ENCODE data around the gene PKDCC.

PKDCC gene

DNA sequence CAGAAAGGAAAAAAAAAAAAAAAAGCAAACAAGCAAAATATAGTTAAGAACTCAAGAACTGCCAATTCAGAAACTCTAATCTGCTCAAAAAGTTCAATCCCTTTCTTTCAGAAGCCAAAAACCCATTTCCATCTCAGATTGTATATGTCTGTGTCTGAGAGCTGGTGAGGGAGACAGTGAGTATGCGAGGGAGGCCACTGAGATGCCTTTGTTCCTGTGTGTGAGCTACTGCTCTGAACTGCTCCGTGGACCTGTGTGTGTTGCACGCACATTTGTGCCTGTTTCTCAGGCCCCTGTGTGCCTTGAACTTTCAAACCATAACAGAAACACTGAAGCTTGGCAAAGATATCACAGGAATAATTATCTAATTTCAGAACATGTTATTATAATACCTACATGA, 2.5 kb upstream of the PKDCC start:
- DNase-seq (ENCODE audit: low read depth), result no peak
- TF ChIP-seq, protein P1, sequence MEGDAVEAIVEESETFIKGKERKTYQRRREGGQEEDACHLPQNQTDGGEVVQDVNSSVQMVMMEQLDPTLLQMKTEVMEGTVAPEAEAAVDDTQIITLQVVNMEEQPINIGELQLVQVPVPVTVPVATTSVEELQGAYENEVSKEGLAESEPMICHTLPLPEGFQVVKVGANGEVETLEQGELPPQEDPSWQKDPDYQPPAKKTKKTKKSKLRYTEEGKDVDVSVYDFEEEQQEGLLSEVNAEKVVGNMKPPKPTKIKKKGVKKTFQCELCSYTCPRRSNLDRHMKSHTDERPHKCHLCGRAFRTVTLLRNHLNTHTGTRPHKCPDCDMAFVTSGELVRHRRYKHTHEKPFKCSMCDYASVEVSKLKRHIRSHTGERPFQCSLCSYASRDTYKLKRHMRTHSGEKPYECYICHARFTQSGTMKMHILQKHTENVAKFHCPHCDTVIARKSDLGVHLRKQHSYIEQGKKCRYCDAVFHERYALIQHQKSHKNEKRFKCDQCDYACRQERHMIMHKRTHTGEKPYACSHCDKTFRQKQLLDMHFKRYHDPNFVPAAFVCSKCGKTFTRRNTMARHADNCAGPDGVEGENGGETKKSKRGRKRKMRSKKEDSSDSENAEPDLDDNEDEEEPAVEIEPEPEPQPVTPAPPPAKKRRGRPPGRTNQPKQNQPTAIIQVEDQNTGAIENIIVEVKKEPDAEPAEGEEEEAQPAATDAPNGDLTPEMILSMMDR (IDR thresholded peaks at IDR 0.05; ENCODE audit: low read depth, low read length, missing control alignments), result no peak
- no peak overlapping the region for H3K4me3 ChIP-seq (ENCODE audit: low read depth, low read length)

GRCh38 chr2:42045848-42046748, 1.7 kb upstream of the PKDCC start:
- DNase-seq (ENCODE audit: low read depth), result no peak
- TF ChIP-seq, protein P1 (IDR thresholded peaks at IDR 0.05; ENCODE audit: low read depth, low read length, missing control alignments), result no peak

DNA sequence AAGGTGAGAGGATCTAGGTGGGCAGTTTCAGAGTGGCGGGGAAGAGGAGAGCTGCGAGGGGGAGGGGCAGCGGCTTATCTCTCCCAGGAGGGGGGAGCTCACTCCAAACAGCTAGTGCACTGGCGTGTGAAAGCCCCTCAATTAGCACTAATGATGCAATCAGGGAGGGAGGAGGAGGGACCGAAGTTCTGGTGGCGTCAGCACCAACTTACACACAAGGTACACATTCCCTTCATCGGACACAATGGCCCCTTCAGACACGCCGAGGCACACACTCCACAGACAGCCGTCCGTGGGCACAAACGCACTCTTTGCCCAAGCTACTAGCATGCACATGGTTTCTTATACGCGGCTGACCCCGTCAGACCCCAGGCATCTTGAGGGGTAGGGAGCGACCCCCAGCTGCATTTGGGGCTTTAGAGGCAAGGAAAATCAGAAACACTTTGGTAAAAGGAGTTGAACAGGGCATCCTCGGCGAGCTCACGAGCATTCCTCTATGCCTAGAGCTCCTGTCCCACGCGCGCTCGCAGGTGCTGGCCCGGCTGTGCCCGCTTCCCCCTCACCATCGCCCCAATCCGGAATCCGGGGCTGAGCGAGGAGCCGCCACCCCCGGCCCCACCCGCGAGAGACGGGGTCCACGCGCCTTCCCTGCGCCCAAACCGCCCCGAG, 868 bp upstream of the PKDCC start:
- DNase-seq (ENCODE audit: low read depth), result no peak
- TF ChIP-seq, protein P1 (IDR thresholded peaks at IDR 0.05; ENCODE audit: low read depth, low read length, missing control alignments), result no peak

More at GRCh38 chr2:42045848-42046748, 1.7 kb upstream of the PKDCC start:
- H3K4me3 ChIP-seq (ENCODE audit: low read depth, low read length), result no peak overlapping the region

DNA sequence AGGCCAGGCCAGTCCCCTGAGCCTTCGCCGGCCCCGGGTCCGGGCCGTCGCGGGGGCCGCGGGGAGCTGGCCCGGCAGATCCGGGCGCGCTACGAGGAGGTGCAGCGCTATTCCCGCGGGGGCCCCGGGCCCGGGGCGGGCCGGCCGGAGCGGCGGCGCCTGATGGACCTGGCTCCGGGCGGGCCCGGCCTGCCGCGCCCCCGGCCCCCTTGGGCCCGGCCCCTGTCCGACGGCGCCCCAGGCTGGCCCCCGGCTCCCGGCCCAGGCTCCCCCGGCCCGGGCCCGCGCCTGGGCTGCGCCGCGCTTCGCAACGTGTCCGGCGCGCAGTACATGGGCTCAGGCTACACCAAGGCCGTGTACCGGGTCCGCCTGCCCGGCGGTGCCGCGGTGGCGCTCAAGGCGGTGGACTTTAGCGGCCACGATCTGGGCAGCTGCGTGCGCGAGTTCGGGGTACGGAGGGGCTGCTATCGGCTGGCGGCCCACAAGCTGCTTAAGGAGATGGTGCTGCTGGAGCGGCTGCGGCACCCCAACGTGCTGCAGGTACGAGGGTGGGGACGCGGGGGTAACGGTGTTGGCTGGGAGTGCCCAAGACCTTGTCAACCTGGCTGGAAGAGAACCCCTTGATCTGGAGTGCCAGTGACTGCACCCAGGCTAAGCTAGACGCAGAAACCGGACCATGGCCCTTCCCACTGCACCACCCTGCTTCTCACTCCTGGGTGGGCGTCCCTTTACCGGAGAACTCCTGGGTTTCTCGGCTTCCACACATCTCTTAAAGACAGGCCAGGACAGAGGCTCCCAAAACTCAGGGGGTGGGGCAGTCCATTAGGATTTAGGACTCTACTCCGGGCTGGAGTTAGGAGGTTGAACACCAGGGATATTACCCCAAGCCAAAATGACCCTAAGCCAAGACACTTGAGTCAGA, 739 bp downstream of the PKDCC start:
- H3K4me3 ChIP-seq (ENCODE audit: low read depth, low read length), result peak overlapping the region; percentile 46; the same call in 1 of the 2 replicates
- no peak for DNase-seq (ENCODE audit: low read depth)
- TF ChIP-seq, protein P1 (IDR thresholded peaks at IDR 0.05; ENCODE audit: low read depth, low read length, missing control alignments), result no peak

More for the DNA sequence above, 868 bp upstream of the PKDCC start:
- peak overlapping the region; percentile 46 for H3K4me3 ChIP-seq (ENCODE audit: low read depth, low read length)

GRCh38 chr2:42049221-42050009, 1.6 kb downstream of the PKDCC start:
- no peak overlapping the region for H3K4me3 ChIP-seq (ENCODE audit: low read depth, low read length)
- TF ChIP-seq, protein P1 (IDR thresholded peaks at IDR 0.05; ENCODE audit: low read depth, low read length, missing control alignments), result no peak
- DNase-seq (ENCODE audit: low read depth), result peak; percentile 16
